HepG2 (cell line): ENCODE data around the gene APC2. TPM values are rescaled to one million over a fixed set of nuclear protein-coding genes. Genes with fewer than 3 reads are reported as not detected.

Source experiments
- BATF2 ChIP-seq: sonication (generic); formaldehyde crosslinking; IDR thresholded peaks from 2 replicates; pipeline ENCODE4 v1.8.0; 2022; ENCODE audit warnings: mild to moderate bottlenecking, missing genetic modification reagents, moderate library complexity
- ERF ChIP-seq: IDR thresholded peaks from 2 replicates; pipeline ENCODE4 v1.6.1; 2018; ENCODE audit warnings: missing biosample characterization, missing genetic modification reagents
- GABPB1 ChIP-seq: IDR thresholded peaks from 2 replicates; pipeline ENCODE4 v1.6.1; 2016; ENCODE audit warnings: mild to moderate bottlenecking, missing genetic modification reagents, moderate library complexity, missing compliant biosample characterization
- IKZF4 ChIP-seq: sonication (generic); formaldehyde crosslinking; IDR thresholded peaks from 2 replicates; pipeline ENCODE4 v1.5.1; 2020; ENCODE audit warnings: borderline replicate concordance, mild to moderate bottlenecking, low read depth, missing genetic modification reagents; ENCODE audit errors: not compliant biosample characterization
- MBNL3 ChIP-seq: fragments of 250-450 bp; sonication (Bioruptor Pico); conservative IDR thresholded peaks from 2 replicates; pipeline ENCODE4 v1.8.0; 2022; ENCODE audit warnings: mild to moderate bottlenecking, inconsistent platforms
- MIER3 ChIP-seq: IDR thresholded peaks from 2 replicates; pipeline ENCODE4 v1.6.1; 2016; ENCODE audit warnings: missing compliant biosample characterization, borderline replicate concordance
- MXD3 ChIP-seq: IDR thresholded peaks from 2 replicates; pipeline ENCODE4 v1.6.1; 2016; ENCODE audit warnings: mild to moderate bottlenecking, missing biosample characterization, missing genetic modification reagents
- PPARG ChIP-seq: conservative IDR thresholded peaks from 2 replicates; pipeline ENCODE4 v1.6.1; 2016; ENCODE audit warnings: missing biosample characterization, missing genetic modification reagents
- SRY ChIP-seq: sonication (generic); formaldehyde crosslinking; IDR thresholded peaks from 2 replicates; pipeline ENCODE4 v1.8.0; 2022; ENCODE audit warnings: mild to moderate bottlenecking, missing genetic modification reagents
- YY1 ChIP-seq: IDR thresholded peaks from 2 replicates; pipeline ENCODE4 v1.6.1; 2011; ENCODE audit warnings: low read length, low read depth, moderate library complexity, mild to moderate bottlenecking; ENCODE audit not compliant: insufficient read depth, insufficient replicate concordance
- ZBTB26 ChIP-seq: IDR thresholded peaks from 2 replicates; pipeline ENCODE4 v1.6.1; 2016; ENCODE audit warnings: missing compliant biosample characterization, missing genetic modification reagents, borderline replicate concordance
- ZMYM3 ChIP-seq: sonication (generic); formaldehyde crosslinking; IDR thresholded peaks from 2 replicates; pipeline ENCODE4 v1.5.1; 2020; ENCODE audit warnings: mild to moderate bottlenecking, missing genetic modification reagents
- ZNF10 ChIP-seq: sonication (generic); formaldehyde crosslinking; IDR thresholded peaks from 2 replicates; pipeline ENCODE4 v1.4.0; 2020; ENCODE audit warnings: mild to moderate bottlenecking, low read depth, missing genetic modification reagents, borderline replicate concordance
- ZNF256 ChIP-seq: sonication (generic); formaldehyde crosslinking; conservative IDR thresholded peaks from 2 replicates; pipeline ENCODE4 v1.4.0; 2020; ENCODE audit warnings: missing genetic modification reagents
- ZNF264 ChIP-seq: sonication (generic); formaldehyde crosslinking; IDR thresholded peaks from 2 replicates; pipeline ENCODE4 v1.4.0; 2020; ENCODE audit warnings: missing genetic modification reagents
- ZNF276 ChIP-seq: sonication (generic); formaldehyde crosslinking; IDR thresholded peaks from 2 replicates; pipeline ENCODE4 v1.4.0; 2020; ENCODE audit warnings: mild to moderate bottlenecking, low read depth, missing genetic modification reagents
- ZNF350 ChIP-seq: sonication (generic); formaldehyde crosslinking; IDR thresholded peaks from 2 replicates; pipeline ENCODE4 v1.4.0; 2020; ENCODE audit warnings: mild to moderate bottlenecking, low read depth, missing genetic modification reagents, borderline replicate concordance
- ZNF589 ChIP-seq: sonication (generic); formaldehyde crosslinking; conservative IDR thresholded peaks from 2 replicates; pipeline ENCODE4 v1.8.0; 2022; ENCODE audit warnings: mild to moderate bottlenecking, moderate library complexity, missing genetic modification reagents
- ZSCAN21 ChIP-seq: sonication (generic); formaldehyde crosslinking; IDR thresholded peaks from 2 replicates; pipeline ENCODE4 v1.8.0; 2022; ENCODE audit warnings: mild to moderate bottlenecking, missing genetic modification reagents, moderate library complexity, borderline replicate concordance
- polyA plus RNA-seq, 8 experiments: library from polyadenylated mRNA; depleted of rRNA in 3 of 8; stranded (reverse) in 7 of 8; unstranded in 1 of 8; fragments of >200 nt; fragmentation: Illumina TruSeq in 4 of 8; extraction: Trizol in 4 of 8; gene quantifications; 2 replicates each; pipeline versions ENCODE4 v1.2.1 to v1.2.3, GENCODE V29; 2011 to 2016; ENCODE audit warnings: low read depth in 4 of 8, missing spikeins in 1 of 8, mixed read lengths in 1 of 8; ENCODE audit not compliant: insufficient read depth in 1 of 8
- total RNA-seq, 5 experiments: library from RNA; depleted of rRNA; stranded (reverse); fragments of >200 nt; fragmentation: Illumina TruSeq; extraction: Trizol; gene quantifications; 2 replicates each; pipeline ENCODE4 v1.2.3, GENCODE V29; 2016; ENCODE audit warnings: low read depth in 1 of 5
- TF ChIP-seq, protein P1 (sequence below): sonication (generic); formaldehyde crosslinking; conservative IDR thresholded peaks from 2 replicates; pipeline ENCODE4 v1.8.0; 2022; ENCODE audit warnings: mild to moderate bottlenecking, moderate library complexity, missing genetic modification reagents
- TF ChIP-seq, protein P2 (sequence below): sonication (generic); formaldehyde crosslinking; IDR thresholded peaks from 2 replicates; pipeline ENCODE4 v1.4.0; 2020; ENCODE audit warnings: missing genetic modification reagents

APC2 gene
- total and polyA plus RNA-seq, 2 of the 13 experiments (the other 11 are each of a cell fraction or from before 2014, with no cell fraction given): 0.08 to 0.22 TPM

- TF ChIP-seq, protein P1, sequence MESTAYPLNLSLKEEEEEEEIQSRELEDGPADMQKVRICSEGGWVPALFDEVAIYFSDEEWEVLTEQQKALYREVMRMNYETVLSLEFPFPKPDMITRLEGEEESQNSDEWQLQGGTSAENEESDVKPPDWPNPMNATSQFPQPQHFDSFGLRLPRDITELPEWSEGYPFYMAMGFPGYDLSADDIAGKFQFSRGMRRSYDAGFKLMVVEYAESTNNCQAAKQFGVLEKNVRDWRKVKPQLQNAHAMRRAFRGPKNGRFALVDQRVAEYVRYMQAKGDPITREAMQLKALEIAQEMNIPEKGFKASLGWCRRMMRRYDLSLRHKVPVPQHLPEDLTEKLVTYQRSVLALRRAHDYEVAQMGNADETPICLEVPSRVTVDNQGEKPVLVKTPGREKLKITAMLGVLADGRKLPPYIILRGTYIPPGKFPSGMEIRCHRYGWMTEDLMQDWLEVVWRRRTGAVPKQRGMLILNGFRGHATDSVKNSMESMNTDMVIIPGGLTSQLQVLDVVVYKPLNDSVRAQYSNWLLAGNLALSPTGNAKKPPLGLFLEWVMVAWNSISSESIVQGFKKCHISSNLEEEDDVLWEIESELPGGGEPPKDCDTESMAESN (CRISPR knock-in tag): peak; percentile 65; the same call in 1 of the 2 replicates
- TF ChIP-seq BATF2 (CRISPR knock-in tag) (0 out of 2 replicates have a peak, but pooled peaks have one; percentile 55), MIER3 (CRISPR knock-in tag) (peak; percentile 25; the same call in 1 of the 2 replicates), GABPB1 (CRISPR knock-in tag) (peak; percentile 57; the same call in 1 of the 2 replicates), ZNF264 (no peak), PPARG (CRISPR knock-in tag) (0 out of 2 replicates have a peak, but pooled peaks have one; percentile 24), MXD3 (peak; percentile 61), MBNL3 (CRISPR knock-in tag) (no peak), ZNF256 (peak; percentile 78; the same call in 1 of the 2 replicates), ZMYM3 (CRISPR knock-in tag) (peak; percentile 92), ZNF10 (no peak), ERF (CRISPR knock-in tag) (no peak), IKZF4 (CRISPR knock-in tag) (peak; percentile 80), SRY (CRISPR knock-in tag) (peak; percentile 93), ZSCAN21 (CRISPR knock-in tag) (peak; percentile 72), YY1 (peak; percentile 0), ZBTB26 (no peak), ZNF589 (CRISPR knock-in tag) (peak; percentile 91; the same call in 1 of the 2 replicates), ZNF350 (CRISPR knock-in tag) (no peak), ZNF276 (CRISPR knock-in tag) (no peak)
- TF ChIP-seq, protein P2, sequence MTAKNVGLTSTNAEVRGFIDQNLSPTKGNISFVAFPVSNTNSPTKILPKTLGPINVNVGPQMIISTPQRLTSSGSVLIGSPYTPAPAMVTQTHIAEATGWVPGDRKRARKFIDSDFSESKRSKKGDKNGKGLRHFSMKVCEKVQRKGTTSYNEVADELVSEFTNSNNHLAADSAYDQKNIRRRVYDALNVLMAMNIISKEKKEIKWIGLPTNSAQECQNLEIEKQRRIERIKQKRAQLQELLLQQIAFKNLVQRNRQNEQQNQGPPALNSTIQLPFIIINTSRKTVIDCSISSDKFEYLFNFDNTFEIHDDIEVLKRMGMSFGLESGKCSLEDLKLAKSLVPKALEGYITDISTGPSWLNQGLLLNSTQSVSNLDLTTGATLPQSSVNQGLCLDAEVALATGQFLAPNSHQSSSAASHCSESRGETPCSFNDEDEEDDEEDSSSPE (CRISPR knock-in tag): peak; percentile 46; the same call in 1 of the 2 replicates
These were observed 41.4 kb downstream of the APC2 start, which contains the start of gene REEP6 (continued) for GRCh38 chr19:1491114-1491848.
